ENCODE measurements around the gene DIP2C. TPM values are rescaled to one million over a fixed set of nuclear protein-coding genes. Genes with fewer than 3 reads are reported as not detected.

Gene DIP2C
- polyA plus RNA-seq, 3 donors: 0.11 TPM; not detected in 2

DNA sequence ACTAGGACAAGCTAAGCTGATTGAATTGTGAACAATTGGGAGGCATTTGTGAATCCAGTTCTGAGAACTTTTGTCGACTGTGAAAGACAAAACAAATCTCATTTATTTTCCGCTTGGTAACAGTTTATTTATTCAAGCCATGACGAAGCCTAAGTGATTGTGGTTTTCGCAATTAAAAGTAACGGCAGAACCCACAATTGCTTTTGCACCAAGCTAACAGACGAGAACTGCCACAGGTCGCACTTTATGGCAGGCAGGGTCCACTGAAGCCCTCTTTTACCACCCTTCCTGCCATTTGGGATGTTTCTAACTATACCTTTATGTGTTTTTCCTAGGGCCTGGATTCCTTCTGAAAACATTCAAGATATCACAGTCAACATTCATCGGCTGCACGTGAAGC is 443.0 kb downstream of the DIP2C start:
- 88% methylated on average over 6 of the region's 9 CpGs for WGBS (ENCODE audit: insufficient coverage)
- no peaks in the 10 kb centered on the region for H3K79me2 ChIP-seq (ENCODE audit: insufficient read depth, low read length)
- H3K9me3 ChIP-seq (replicated peaks in 1 of 2; ENCODE audit: control insufficient read depth in 1 of 2, insufficient read depth in 1 of 2, low read length in 2 of 2): no peaks in the 10 kb centered on the region
- TF ChIP-seq, protein P1, sequence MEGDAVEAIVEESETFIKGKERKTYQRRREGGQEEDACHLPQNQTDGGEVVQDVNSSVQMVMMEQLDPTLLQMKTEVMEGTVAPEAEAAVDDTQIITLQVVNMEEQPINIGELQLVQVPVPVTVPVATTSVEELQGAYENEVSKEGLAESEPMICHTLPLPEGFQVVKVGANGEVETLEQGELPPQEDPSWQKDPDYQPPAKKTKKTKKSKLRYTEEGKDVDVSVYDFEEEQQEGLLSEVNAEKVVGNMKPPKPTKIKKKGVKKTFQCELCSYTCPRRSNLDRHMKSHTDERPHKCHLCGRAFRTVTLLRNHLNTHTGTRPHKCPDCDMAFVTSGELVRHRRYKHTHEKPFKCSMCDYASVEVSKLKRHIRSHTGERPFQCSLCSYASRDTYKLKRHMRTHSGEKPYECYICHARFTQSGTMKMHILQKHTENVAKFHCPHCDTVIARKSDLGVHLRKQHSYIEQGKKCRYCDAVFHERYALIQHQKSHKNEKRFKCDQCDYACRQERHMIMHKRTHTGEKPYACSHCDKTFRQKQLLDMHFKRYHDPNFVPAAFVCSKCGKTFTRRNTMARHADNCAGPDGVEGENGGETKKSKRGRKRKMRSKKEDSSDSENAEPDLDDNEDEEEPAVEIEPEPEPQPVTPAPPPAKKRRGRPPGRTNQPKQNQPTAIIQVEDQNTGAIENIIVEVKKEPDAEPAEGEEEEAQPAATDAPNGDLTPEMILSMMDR (IDR thresholded peaks at IDR 0.05): no peak
- intact Hi-C loops (cut with micrococcal nuclease): no loop called here
- H3K9me3 Mint-ChIP-seq: no peaks in the 10 kb centered on the region
- no peak overlapping the region for H3K4me3 ChIP-seq (replicated peaks in 1 of 3; ENCODE audit: low read depth in 2 of 3, low read length in 3 of 3)
- no peak overlapping the region for H3K9ac ChIP-seq (ENCODE audit: insufficient read depth, low read length, poor library complexity, severe bottlenecking)
- peaks cover 59 to 63% of the 10 kb centered on the region in 2 donors for H3K36me3 Mint-ChIP-seq
- no peaks in the 10 kb centered on the region for H3K27me3 ChIP-seq (ENCODE audit: control insufficient read depth in 2 of 2, insufficient read depth in 2 of 2, low read length in 2 of 2)
- H3K27ac ChIP-seq (ENCODE audit: low read depth in 1 of 2, low read length in 2 of 2): no peak overlapping the region
- H3K4me2 ChIP-seq (replicated peaks; ENCODE audit: extremely low read depth, low read length, poor library complexity, severe bottlenecking): no peak overlapping the region
- no peaks in the 10 kb centered on the region for H3K4me1 ChIP-seq (ENCODE audit: control insufficient read depth in 1 of 2, insufficient read depth in 2 of 2, low read length in 2 of 2)
- H4K20me1 ChIP-seq (ENCODE audit: insufficient read depth, low read length): no peaks in the 10 kb centered on the region
- no peaks in the 10 kb centered on the region for H3K4me1 Mint-ChIP-seq
- H3K36me3 ChIP-seq (replicated peaks in 1 of 2; ENCODE audit: control insufficient read depth in 1 of 2, insufficient read depth in 2 of 2, low read length in 2 of 2): peaks cover 40 to 66% of the 10 kb centered on the region in 2 donors
- H3K27me3 Mint-ChIP-seq (ENCODE audit: low read depth in 3 of 3): no peaks in the 10 kb centered on the region
- H2AFZ ChIP-seq (ENCODE audit: insufficient read depth, low read depth, low read length, poor library complexity, severe bottlenecking): no peak overlapping the region
- DNase-seq: no peak
- no peak overlapping the region for H3K27ac Mint-ChIP-seq
- no peak overlapping the region for H3K4me3 Mint-ChIP-seq

- H3K27me3 Mint-ChIP-seq (ENCODE audit: low read depth in 3 of 3): peaks cover 0 to 2% (median 0%) of the 10 kb centered on the region in 3 donors
- DNase-seq: no peak
- no peaks in the 10 kb centered on the region for H3K9me3 ChIP-seq (replicated peaks in 1 of 2; ENCODE audit: control insufficient read depth in 1 of 2, insufficient read depth in 1 of 2, low read length in 2 of 2)
- no peak overlapping the region for H3K4me3 Mint-ChIP-seq
- no peak overlapping the region for H2AFZ ChIP-seq (ENCODE audit: insufficient read depth, low read depth, low read length, poor library complexity, severe bottlenecking)
- H3K36me3 ChIP-seq (replicated peaks in 1 of 2; ENCODE audit: control insufficient read depth in 1 of 2, insufficient read depth in 2 of 2, low read length in 2 of 2): peaks cover 36 to 62% of the 10 kb centered on the region in 2 donors
- no peaks in the 10 kb centered on the region for H3K4me1 ChIP-seq (ENCODE audit: control insufficient read depth in 1 of 2, insufficient read depth in 2 of 2, low read length in 2 of 2)
- no peaks in the 10 kb centered on the region for H3K9me3 Mint-ChIP-seq
- peaks cover 48 to 50% of the 10 kb centered on the region in 2 donors for H3K36me3 Mint-ChIP-seq
- intact Hi-C loops (cut with micrococcal nuclease): no loop called here
- no peaks in the 10 kb centered on the region for H3K4me1 Mint-ChIP-seq
- H3K9ac ChIP-seq (ENCODE audit: insufficient read depth, low read length, poor library complexity, severe bottlenecking): no peak overlapping the region
- H3K27ac ChIP-seq (ENCODE audit: low read depth in 1 of 2, low read length in 2 of 2): no peak overlapping the region
- H3K4me3 ChIP-seq (replicated peaks in 1 of 3; ENCODE audit: low read depth in 2 of 3, low read length in 3 of 3): no peak overlapping the region
- no peaks in the 10 kb centered on the region for H4K20me1 ChIP-seq (ENCODE audit: insufficient read depth, low read length)
- WGBS (ENCODE audit: insufficient coverage): 97% methylated on average over 5 of the region's 7 CpGs
- TF ChIP-seq, protein P1 (IDR thresholded peaks at IDR 0.05): no peak
- H3K27ac Mint-ChIP-seq: no peak overlapping the region
- no peaks in the 10 kb centered on the region for H3K79me2 ChIP-seq (ENCODE audit: insufficient read depth, low read length)
- no peaks in the 10 kb centered on the region for H3K27me3 ChIP-seq (ENCODE audit: control insufficient read depth in 2 of 2, insufficient read depth in 2 of 2, low read length in 2 of 2)
- no peak overlapping the region for H3K4me2 ChIP-seq (replicated peaks; ENCODE audit: extremely low read depth, low read length, poor library complexity, severe bottlenecking)
Observed at GRCh38 chr10:244227-244626, 445.2 kb downstream of the DIP2C start.

All from CD14-positive monocyte (primary cell).